Transverse colon (tissue), 3 donors: ENCODE data around the gene DYDC1.

Source experiments
- EP300 ChIP-seq: sonication (generic); formaldehyde crosslinking; IDR thresholded peaks from one replicate; pipeline ENCODE4 v1.6.1; 2017; ENCODE audit warnings: antibody characterized with exemption, low read depth
- TF ChIP-seq, protein P1 (sequence below), 5 experiments: fragments of 200-600 bp in 3 of 5; fragments of 450-650 bp in 2 of 5; sonication (generic) in 3 of 5; IDR thresholded peaks; 1 replicate in 2 of 5; 2 replicates in 3 of 5; pipeline ENCODE4 v1.5.1; 2016 to 2017; ENCODE audit warnings: antibody characterized with exemption in 5 of 5, inconsistent platforms in 3 of 5, mild to moderate bottlenecking in 2 of 5, moderate library complexity in 1 of 5

DNA sequence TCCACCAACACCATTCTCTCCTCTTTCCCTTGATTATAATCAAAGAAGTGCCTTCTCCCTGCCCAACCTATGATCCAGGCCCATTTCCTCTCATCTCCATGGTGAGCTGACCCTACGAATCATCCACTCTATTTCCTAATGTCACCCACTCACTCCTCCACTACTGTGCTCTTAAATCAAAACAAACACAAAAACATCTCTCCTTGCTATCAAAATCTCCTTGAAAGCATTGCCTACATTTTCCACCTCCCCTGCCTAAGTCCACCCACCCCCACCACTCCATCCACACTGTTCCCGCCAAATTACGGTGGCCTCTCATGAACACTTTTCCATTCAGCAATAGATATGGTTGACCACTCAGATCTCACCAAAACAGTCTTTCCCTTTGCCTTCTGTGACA is 5.3 kb downstream of the DYDC1 start:
- TF ChIP-seq, protein P1, sequence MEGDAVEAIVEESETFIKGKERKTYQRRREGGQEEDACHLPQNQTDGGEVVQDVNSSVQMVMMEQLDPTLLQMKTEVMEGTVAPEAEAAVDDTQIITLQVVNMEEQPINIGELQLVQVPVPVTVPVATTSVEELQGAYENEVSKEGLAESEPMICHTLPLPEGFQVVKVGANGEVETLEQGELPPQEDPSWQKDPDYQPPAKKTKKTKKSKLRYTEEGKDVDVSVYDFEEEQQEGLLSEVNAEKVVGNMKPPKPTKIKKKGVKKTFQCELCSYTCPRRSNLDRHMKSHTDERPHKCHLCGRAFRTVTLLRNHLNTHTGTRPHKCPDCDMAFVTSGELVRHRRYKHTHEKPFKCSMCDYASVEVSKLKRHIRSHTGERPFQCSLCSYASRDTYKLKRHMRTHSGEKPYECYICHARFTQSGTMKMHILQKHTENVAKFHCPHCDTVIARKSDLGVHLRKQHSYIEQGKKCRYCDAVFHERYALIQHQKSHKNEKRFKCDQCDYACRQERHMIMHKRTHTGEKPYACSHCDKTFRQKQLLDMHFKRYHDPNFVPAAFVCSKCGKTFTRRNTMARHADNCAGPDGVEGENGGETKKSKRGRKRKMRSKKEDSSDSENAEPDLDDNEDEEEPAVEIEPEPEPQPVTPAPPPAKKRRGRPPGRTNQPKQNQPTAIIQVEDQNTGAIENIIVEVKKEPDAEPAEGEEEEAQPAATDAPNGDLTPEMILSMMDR (IDR thresholded peaks at IDR 0.05) = no peak
- no peak for TF ChIP-seq EP300
